ENCODE results near the gene KLHL40.

- TF ChIP-seq CTCF (optimal IDR thresholded peaks at IDR 0.05 in 1 of 3, IDR thresholded peaks at IDR 0.05 in 1 of 3, conservative IDR thresholded peaks at IDR 0.05 in 1 of 3; ENCODE audit: extremely low read depth in 1 of 3, insufficient read depth in 2 of 3, low read length in 3 of 3) (no peak), EZH2 (IDR thresholded peaks at IDR 0.05; ENCODE audit: low read length) (no peak)
Measured at GRCh38 chr3:42735615-42736014, 50.3 kb downstream of the KLHL40 start.
